GM03348 (cell line): Measurements from ENCODE around the gene DCLK2.
"Not testable (repeated sequence)": the region's sequence is repeated elsewhere in the genome, so short reads cannot be mapped to it uniquely, and the experiment has no call there.

ENCODE experiments used
- DNase-seq: peaks from one replicate; pipeline ENCODE4 v3.0.0; 2012; ENCODE audit warnings: low spot score

Gene DCLK2

GRCh38 chr4:150155391-150155790 is 77.1 kb downstream of the DCLK2 start:
- no peak for DNase-seq

- no peak for DNase-seq
Observed at GRCh38 chr4:150156543-150156942, 78.3 kb downstream of the DCLK2 start.

GRCh38 chr4:150158041-150158440 is 79.8 kb downstream of the DCLK2 start:
- no peak for DNase-seq

- no peak for DNase-seq
Observed at GRCh38 chr4:150160473-150160872, 82.2 kb downstream of the DCLK2 start.

- DNase-seq, result no peak
Observed at GRCh38 chr4:150161109-150161508, 82.9 kb downstream of the DCLK2 start.

- not testable (repeated sequence) for DNase-seq
Observed at GRCh38 chr4:150162020-150162419, 83.8 kb downstream of the DCLK2 start.

GRCh38 chr4:150164055-150164454 is 85.8 kb downstream of the DCLK2 start:
- peak; percentile 16 for DNase-seq

- DNase-seq, result no peak
Observed at GRCh38 chr4:150164956-150165629, 86.8 kb downstream of the DCLK2 start.

GRCh38 chr4:150167054-150167453 is 88.8 kb downstream of the DCLK2 start:
- no peak for DNase-seq

- DNase-seq, result no peak
Observed at GRCh38 chr4:150173432-150173861, 95.2 kb downstream of the DCLK2 start.

GRCh38 chr4:150173982-150174398 is 95.7 kb downstream of the DCLK2 start:
- DNase-seq, result no peak

- DNase-seq, result peak; percentile 56
Observed at GRCh38 chr4:150176547-150176946, 98.3 kb downstream of the DCLK2 start.

GRCh38 chr4:150178161-150178560 is 99.9 kb downstream of the DCLK2 start:
- DNase-seq, result no peak

- no peak for DNase-seq
Observed at GRCh38 chr4:150181536-150181935, 103.3 kb downstream of the DCLK2 start.

GRCh38 chr4:150182794-150183193 is 104.5 kb downstream of the DCLK2 start:
- no peak for DNase-seq

- not testable (repeated sequence) for DNase-seq
Observed at GRCh38 chr4:150185033-150185432, 106.8 kb downstream of the DCLK2 start.

- no peak for DNase-seq
Observed at GRCh38 chr4:150192986-150193385, 114.7 kb downstream of the DCLK2 start.

- not testable (repeated sequence) for DNase-seq
Observed at GRCh38 chr4:150197256-150197655, 119.0 kb downstream of the DCLK2 start.

GRCh38 chr4:150199056-150199455 is 120.8 kb downstream of the DCLK2 start:
- no peak for DNase-seq

GRCh38 chr4:150205016-150205415 is 126.8 kb downstream of the DCLK2 start:
- no peak for DNase-seq

GRCh38 chr4:150206265-150206664 is 128.0 kb downstream of the DCLK2 start:
- no peak for DNase-seq

GRCh38 chr4:150206954-150207353 is 128.7 kb downstream of the DCLK2 start:
- DNase-seq, result no peak

GRCh38 chr4:150207871-150208270 is 129.6 kb downstream of the DCLK2 start:
- DNase-seq, result no peak

GRCh38 chr4:150209140-150209829 is 131.0 kb downstream of the DCLK2 start:
- peak; percentile 54 for DNase-seq
